Gastrocnemius medialis (tissue), 4 donors: Measurements from ENCODE around the gene CD274. TPM values are rescaled to one million over a fixed set of nuclear protein-coding genes. Genes with fewer than 3 reads are reported as not detected.

Experiments
- ATAC-seq, 2 donors: fragments of 150-250 bp; one replicate each; pipeline ENCODE4 v1.9.1; 2016
- DNase-seq, 2 donors: peaks; one replicate each; pipeline ENCODE4 v3.0.0-alpha.2; 2019
- H3K27ac ChIP-seq, 4 donors: fragments of 200-600 bp; sonication (generic); 1 replicate in 1 of 4; 2 replicates in 3 of 4; pipeline ENCODE4 v1.5.1; 2016 to 2018; ENCODE audit warnings: mild to moderate bottlenecking in 2 of 4, moderate library complexity in 1 of 4
- H3K27me3 ChIP-seq, 3 donors: fragments of 200-600 bp; sonication (generic) in 2 of 3; 1 replicate in 1 of 3; 2 replicates in 2 of 3; pipeline versions ENCODE4 v1.5.1 to v1.6.0; 2016 to 2019; ENCODE audit warnings: mild to moderate bottlenecking in 1 of 3, moderate library complexity in 1 of 3
- H3K36me3 ChIP-seq, 2 donors: fragments of 200-600 bp; sonication (generic) in 1 of 2; one replicate each; pipeline ENCODE4 v1.5.1; 2017 to 2018
- H3K4me1 ChIP-seq, 2 donors: fragments of 200-600 bp; sonication (generic) in 1 of 2; one replicate each; pipeline ENCODE4 v1.5.1; 2016 to 2017; ENCODE audit warnings: mild to moderate bottlenecking in 2 of 2
- H3K4me3 ChIP-seq, 4 donors: fragments of 200-600 bp; sonication (generic) in 3 of 4; 1 replicate in 1 of 4; 2 replicates in 3 of 4; pipeline ENCODE4 v1.5.1; 2016 to 2019; ENCODE audit warnings: mild to moderate bottlenecking in 2 of 4
- H3K9me3 ChIP-seq, 3 donors: fragments of 200-600 bp; sonication (generic) in 2 of 3; 1 replicate in 1 of 3; 2 replicates in 2 of 3; pipeline ENCODE4 v1.5.1; 2016 to 2019
- CTCF ChIP-seq, 5 experiments: fragments of 450-650 bp in 3 of 5; fragments of 200-600 bp in 2 of 5; sonication (generic) in 2 of 5; IDR thresholded peaks in 4 of 5; conservative IDR thresholded peaks in 1 of 5; 1 replicate in 4 of 5; 2 replicates in 1 of 5; pipeline ENCODE4 v1.5.1; 2016 to 2019; ENCODE audit warnings: antibody characterized with exemption in 5 of 5, mild to moderate bottlenecking in 3 of 5, moderate library complexity in 3 of 5
- POLR2A ChIP-seq, 2 donors: fragments of 450-650 bp; IDR thresholded peaks; one replicate each; pipeline ENCODE4 v1.6.1; 2017; ENCODE audit warnings: antibody characterized with exemption in 2 of 2, mild to moderate bottlenecking in 2 of 2, moderate library complexity in 2 of 2
- in situ Hi-C, 4 donors: fragments of 200-750 bp; cut with MboI; loops; one replicate each; pipeline versions ENCODE4 v1.15.0 to v1.8.0; 2017; ENCODE audit warnings: low sequenced_read_pairs in 4 of 4
- intact Hi-C: fragments of 100-400 bp; cut with DNase I; formaldehyde crosslinking; loops from one replicate; pipeline ENCODE4 v1.15.1; 2023; ENCODE audit warnings: low total_unique reads
- total RNA-seq, 4 donors: library from RNA; depleted of rRNA; stranded (reverse); fragments of >200 nt; gene quantifications; one replicate each; pipeline versions ENCODE4 v1.1.0 to v1.2.3, GENCODE V29; 2016

CD274 gene
- total RNA-seq, 4 donors from 2014 or later = 0.61 to 7.2 (median 1.6) TPM

DNA sequence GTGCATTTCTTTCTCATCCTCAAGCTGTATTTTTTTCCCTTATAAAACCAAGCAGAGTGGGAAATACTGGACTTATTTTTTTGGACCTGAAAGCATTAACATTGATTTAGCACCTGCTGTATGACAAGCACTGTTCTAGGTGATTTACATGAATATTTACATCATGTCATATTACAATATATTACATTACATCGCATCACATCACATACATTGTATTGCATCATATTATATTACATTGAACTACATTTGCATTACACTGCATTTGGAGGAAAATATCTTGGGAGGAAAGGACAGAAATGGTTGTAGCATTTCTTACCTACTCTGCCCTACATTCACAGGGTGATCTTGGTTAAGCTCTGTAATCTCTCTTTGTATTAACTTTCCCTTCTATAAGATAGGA is 48.8 kb downstream of the CD274 start:
- DNase-seq = no peak
- Histone ChIP-seq H3K4me3 (no peak overlapping the region), H3K9me3 (no peaks in the 10 kb centered on the region), H3K36me3 (no peaks in the 10 kb centered on the region), H3K27ac (peak overlapping the region in 3 of 4 donors; percentile 56 to 73 (median 64)), H3K27me3 (no peaks in the 10 kb centered on the region), H3K4me1 (peaks cover 23 to 28% of the 10 kb centered on the region in 2 donors)
- ATAC-seq = no peak
- intact Hi-C loops (no loop called here), in situ Hi-C loops (no loop called here)
- TF ChIP-seq POLR2A (IDR thresholded peaks at IDR 0.05) (no peak), CTCF (IDR thresholded peaks at IDR 0.05 in 4 of 5, conservative IDR thresholded peaks at IDR 0.05 in 1 of 5) (no peak)

DNA sequence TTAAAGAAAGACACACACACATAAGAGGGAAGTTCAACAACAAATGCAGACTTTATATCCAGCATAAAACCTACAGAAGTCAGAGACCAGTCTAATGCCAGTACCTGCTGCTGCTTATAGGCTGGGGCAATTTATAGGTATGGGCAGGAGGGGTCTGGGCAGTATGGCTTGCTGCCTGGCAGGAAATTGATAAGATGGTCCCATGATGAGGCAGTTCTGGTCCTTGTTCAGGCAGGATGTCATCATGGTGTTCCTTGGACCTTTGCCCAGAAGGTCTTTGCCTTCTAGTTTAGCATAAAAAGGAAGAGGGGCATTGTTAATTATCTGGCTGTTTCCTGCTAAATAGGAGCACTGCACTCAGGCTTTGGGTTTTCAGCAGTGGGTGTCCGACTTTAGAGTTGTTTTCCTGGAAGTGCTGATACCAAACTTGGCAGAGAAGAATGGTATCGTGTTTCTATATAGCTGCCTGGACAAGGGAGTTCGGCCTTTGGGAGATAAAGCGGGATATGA is 49.6 kb downstream of the CD274 start:
- H3K4me1 ChIP-seq = peaks cover 23 to 28% of the 10 kb centered on the region in 2 donors
- H3K4me3 ChIP-seq = no peak overlapping the region
- H3K27me3 ChIP-seq = no peaks in the 10 kb centered on the region
- TF ChIP-seq POLR2A (IDR thresholded peaks at IDR 0.05) (no peak), CTCF (IDR thresholded peaks at IDR 0.05 in 4 of 5, conservative IDR thresholded peaks at IDR 0.05 in 1 of 5) (no peak)
- no peaks in the 10 kb centered on the region for H3K9me3 ChIP-seq
- intact Hi-C loops (no loop called here), in situ Hi-C loops (no loop called here)
- no peaks in the 10 kb centered on the region for H3K36me3 ChIP-seq
- H3K27ac ChIP-seq = peak overlapping the region; percentile 26 to 73 (median 60)
- DNase-seq = no peak
- peak; percentile 65 to 75 for ATAC-seq

DNA sequence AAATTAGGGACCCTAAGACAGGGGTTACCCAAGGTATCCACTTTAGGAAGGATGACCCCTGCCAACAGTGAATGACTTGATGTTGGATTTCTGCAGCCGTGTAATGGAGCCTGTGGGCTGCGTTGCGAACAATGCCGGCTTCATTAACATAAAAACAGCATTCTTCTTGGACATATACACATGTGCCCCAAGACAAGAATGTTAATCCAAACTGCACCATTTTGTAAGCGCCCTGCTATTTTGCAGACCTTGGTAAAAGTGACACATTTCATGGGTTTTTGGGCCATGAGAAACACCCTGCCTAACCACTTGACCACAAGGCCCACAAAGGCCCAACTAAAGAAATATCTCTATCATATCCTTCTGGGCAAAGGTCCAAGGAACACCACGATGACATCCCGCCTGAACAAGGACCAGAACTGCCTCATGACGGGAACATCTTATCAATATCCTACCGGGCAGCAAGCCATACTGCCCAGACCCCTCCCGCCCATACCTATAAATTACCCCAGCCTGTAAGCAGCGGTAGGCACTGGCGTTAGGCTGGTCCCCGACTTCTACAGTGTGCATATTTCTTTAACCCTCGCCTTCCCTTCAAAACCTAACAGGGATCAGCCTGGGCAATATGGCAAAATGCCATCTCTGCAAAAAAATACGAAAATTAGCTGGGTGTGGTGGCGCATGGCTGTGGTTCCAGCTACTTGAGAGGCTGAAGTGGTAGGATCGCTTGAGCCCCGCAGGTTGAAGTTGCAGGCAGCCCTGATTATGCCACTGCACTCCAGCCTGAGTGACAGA is 50.3 kb downstream of the CD274 start:
- peak in 1 of 2 donors; percentile 36 for ATAC-seq

GRCh38 chr9:5502553-5502952 is 52.2 kb downstream of the CD274 start:
- peaks cover 23 to 28% of the 10 kb centered on the region in 2 donors for H3K4me1 ChIP-seq
- DNase-seq (peak in 1 of 2 donors; percentile 39), ATAC-seq (peak in 1 of 2 donors; percentile 28)
- no peak overlapping the region for H3K27ac ChIP-seq
- H3K9me3 ChIP-seq = no peaks in the 10 kb centered on the region
- intact Hi-C loops (no loop called here), in situ Hi-C loops (no loop called here)
- no peak for TF ChIP-seq POLR2A (IDR thresholded peaks at IDR 0.05)
- TF ChIP-seq CTCF (IDR thresholded peaks at IDR 0.05 in 4 of 5, conservative IDR thresholded peaks at IDR 0.05 in 1 of 5) = no peak
- H3K4me3 ChIP-seq = no peak overlapping the region
- H3K36me3 ChIP-seq = no peaks in the 10 kb centered on the region
- no peaks in the 10 kb centered on the region for H3K27me3 ChIP-seq

More for the DNA sequence above, 50.3 kb downstream of the CD274 start:
- Histone ChIP-seq H3K27me3 (no peaks in the 10 kb centered on the region), H3K36me3 (no peaks in the 10 kb centered on the region), H3K4me3 (no peak overlapping the region), H3K9me3 (no peaks in the 10 kb centered on the region), H3K27ac (peak overlapping the region; percentile 26 to 73 (median 60)), H3K4me1 (peaks cover 23 to 28% of the 10 kb centered on the region in 2 donors)
- in situ Hi-C loops = no loop called here
- TF ChIP-seq CTCF (IDR thresholded peaks at IDR 0.05 in 4 of 5, conservative IDR thresholded peaks at IDR 0.05 in 1 of 5) = no peak
- peak in 1 of 2 donors; percentile 11 for TF ChIP-seq POLR2A (IDR thresholded peaks at IDR 0.05)
- no peak for DNase-seq
- intact Hi-C loops = no loop called here
